Activated CD4-positive, alpha-beta T cell treated with anti-CD3 and anti-CD28 coated beads for 36 hours (primary cell): ENCODE results near the gene PPM1M. TPM values are rescaled to one million over a fixed set of nuclear protein-coding genes. Genes with fewer than 3 reads are reported as not detected.

ENCODE experiments used
- ATAC-seq: fragments of 200-7000 bp; cut with Tn5 transposase; one replicate; pipeline ENCODE4 v1.10.0; 2021; ENCODE audit warnings: mild to moderate bottlenecking, moderate library complexity
- CTCF ChIA-PET: fragments of 350-600 bp; sonication (Branson Sonifier 250); formaldehyde crosslinking; loops from one replicate; lab custom pipeline; 2021; ENCODE audit warnings: antibody characterized with exemption; lab: Charles Lee
- POLR2A ChIA-PET: fragments of 350-600 bp; sonication (Branson Sonifier 250); formaldehyde crosslinking; loops from one replicate; lab custom pipeline; 2021; ENCODE audit warnings: antibody characterized with exemption, inconsistent platforms; lab: Charles Lee
- DNase-seq: peaks from one replicate; pipeline ENCODE4 v3.0.0-alpha.2; 2020
- H3K27ac Mint-ChIP-seq: one replicate; pipeline ENCODE4 v1.8.0; 2021; ENCODE audit warnings: mixed read lengths
- H3K27me3 Mint-ChIP-seq: one replicate; pipeline ENCODE4 v1.8.0; 2021; ENCODE audit warnings: mixed read lengths
- H3K36me3 Mint-ChIP-seq: one replicate; pipeline ENCODE4 v1.8.0; 2021; ENCODE audit warnings: low read depth, mixed read lengths
- H3K4me1 Mint-ChIP-seq: one replicate; pipeline ENCODE4 v1.8.0; 2021; ENCODE audit warnings: mixed read lengths
- H3K4me3 Mint-ChIP-seq: one replicate; pipeline ENCODE4 v1.8.0; 2021; ENCODE audit warnings: mild to moderate bottlenecking, moderate library complexity, mixed read lengths
- H3K9me3 Mint-ChIP-seq: one replicate; pipeline ENCODE4 v1.8.0; 2021; ENCODE audit warnings: low read depth, mixed read lengths
- intact Hi-C, 2 experiments: fragments of 100-400 bp; cut with DNase I in 1 of 2; cut with micrococcal nuclease in 1 of 2; formaldehyde crosslinking; loops; one replicate each; pipeline versions ENCODE4 v1.14.2 to v1.15.1; 2022 to 2024; cut with DNase I, micrococcal nuclease
- total RNA-seq, 2 experiments: library from RNA; stranded (reverse); gene quantifications; one replicate each; pipeline ENCODE4 v1.2.3, GENCODE V29; 2021

PPM1M gene
- total RNA-seq, 2 experiments from 2014 or later: 52.9 to 59.2 TPM

GRCh38 chr3:52246728-52247408 lies 1.3 kb downstream of the PPM1M start:
- ChIA-PET POLR2A (interaction anchor here (0.6 to 3.0 kb wide), 5 partner anchors 7 to 87 kb away, joined by 3 to 15 read pairs (median 4); partner anchors contain the start of gene WDR82), CTCF (interaction anchor here (0.6 to 1.5 kb wide), 4 partner anchors 9 to 26 kb away, joined by 3 to 12 read pairs (median 5); no protein-coding TSS in a partner anchor)
- intact Hi-C loops: no loop called here
- Mint-ChIP-seq H3K9me3 (peaks cover 3% of the 10 kb centered on the region), H3K4me1 (peaks cover 71% of the 10 kb centered on the region), H3K36me3 (peaks cover 59% of the 10 kb centered on the region), H3K4me3 (peak overlapping the region; percentile 85), H3K27me3 (no peaks in the 10 kb centered on the region), H3K27ac (peak overlapping the region; percentile 84)
- peak; percentile 6 for ATAC-seq
- peak; percentile 39 for DNase-seq

- Mint-ChIP-seq H3K4me1 (peaks cover 73% of the 10 kb centered on the region), H3K4me3 (peak overlapping the region; percentile 85), H3K27me3 (no peaks in the 10 kb centered on the region), H3K9me3 (peaks cover 3% of the 10 kb centered on the region), H3K27ac (peak overlapping the region; percentile 84), H3K36me3 (peaks cover 61% of the 10 kb centered on the region)
- DNase-seq (no peak), ATAC-seq (no peak)
- intact Hi-C loops: no loop called here
- CTCF ChIA-PET: interaction anchor here (0.6 to 1.9 kb wide), 6 partner anchors 7 to 70 kb away, joined by 3 to 4 read pairs (median 4); no protein-coding TSS in a partner anchor
- POLR2A ChIA-PET: interaction anchor here (1.0 to 3.0 kb wide), 5 partner anchors 7 to 94 kb away, joined by 3 to 15 read pairs (median 3); partner anchors contain the start of gene WDR82
Measured at GRCh38 chr3:52247409-52248164, 2.0 kb downstream of the PPM1M start.

- Mint-ChIP-seq H3K4me3 (peak overlapping the region; percentile 85), H3K36me3 (peaks cover 66% of the 10 kb centered on the region), H3K4me1 (peaks cover 76% of the 10 kb centered on the region), H3K27ac (peak overlapping the region; percentile 84), H3K9me3 (peaks cover 3% of the 10 kb centered on the region), H3K27me3 (no peaks in the 10 kb centered on the region)
- DNase-seq (no peak), ATAC-seq (no peak)
- ChIA-PET CTCF (interaction anchor here (0.6 to 1.9 kb wide), 6 partner anchors 8 to 29 kb away, joined by 3 to 4 read pairs (median 4); no protein-coding TSS in a partner anchor), POLR2A (interaction anchor here (0.8 to 1.5 kb wide), 6 partner anchors 8 to 95 kb away, joined by 3 to 7 read pairs (median 3); partner anchors contain the start of gene TWF2)
- intact Hi-C loops: no loop called here
Measured at GRCh38 chr3:52248165-52248541, 2.6 kb downstream of the PPM1M start.

DNA sequence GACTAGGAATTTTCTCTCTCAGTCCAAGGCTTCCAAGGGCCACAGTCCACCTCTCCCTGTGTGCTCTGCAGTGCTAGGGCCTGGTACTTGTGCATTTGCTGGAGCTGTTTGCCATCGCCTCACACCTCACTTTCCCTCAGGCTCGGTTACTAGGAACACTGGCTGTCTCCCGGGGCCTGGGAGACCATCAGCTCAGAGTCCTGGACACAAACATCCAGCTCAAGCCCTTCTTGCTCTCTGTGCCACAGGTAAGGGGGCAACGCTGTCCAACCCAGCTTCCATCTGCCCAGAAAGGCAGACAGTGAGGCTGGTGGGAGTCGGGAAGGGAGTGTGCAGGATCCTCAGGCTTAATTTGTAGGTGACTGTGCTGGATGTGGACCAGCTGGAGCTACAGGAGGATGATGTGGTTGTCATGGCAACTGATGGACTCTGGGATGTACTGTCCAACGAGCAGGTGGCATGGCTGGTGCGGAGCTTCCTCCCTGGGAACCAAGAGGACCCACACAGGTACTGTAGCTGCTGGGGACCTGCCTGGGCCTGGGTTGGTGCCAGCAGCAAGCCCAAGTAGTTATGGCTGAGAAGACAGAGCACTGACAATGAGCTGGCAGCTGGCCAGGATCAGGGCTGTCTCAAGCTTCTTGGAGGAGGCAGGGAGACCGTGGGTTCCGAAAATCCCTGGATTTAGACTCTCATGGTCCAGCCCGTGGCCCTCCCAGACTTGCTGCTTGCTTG lies 3.4 kb downstream of the PPM1M start:
- Mint-ChIP-seq H3K9me3 (no peaks in the 10 kb centered on the region), H3K4me1 (peaks cover 76% of the 10 kb centered on the region), H3K36me3 (peaks cover 71% of the 10 kb centered on the region), H3K4me3 (peak overlapping the region; percentile 29), H3K27me3 (no peaks in the 10 kb centered on the region), H3K27ac (peak overlapping the region; percentile 56)
- ChIA-PET CTCF (interaction anchor here (0.6 to 2.2 kb wide), 11 partner anchors 7 to 90 kb away, joined by 3 to 8 read pairs (median 3); partner anchors contain the start of gene WDR82), POLR2A (interaction anchor here (0.5 to 1.5 kb wide), 10 partner anchors 9 to 163 kb away, joined by 3 to 7 read pairs (median 3); partner anchors contain the start of gene TWF2)
- intact Hi-C loops: no loop called here
- DNase-seq: peak; percentile 58
- no peak for ATAC-seq

- Mint-ChIP-seq H3K27me3 (no peaks in the 10 kb centered on the region), H3K9me3 (no peaks in the 10 kb centered on the region), H3K4me1 (peaks cover 76% of the 10 kb centered on the region), H3K36me3 (peaks cover 71% of the 10 kb centered on the region), H3K27ac (peak overlapping the region; percentile 55), H3K4me3 (no peak overlapping the region)
- ATAC-seq: no peak
- intact Hi-C loops: no loop called here
- POLR2A ChIA-PET: interaction anchor here (0.6 to 1.3 kb wide), 3 partner anchors 19 to 29 kb away, joined by 3 to 5 read pairs (median 3); partner anchors contain the start of gene WDR82
- no peak for DNase-seq
- CTCF ChIA-PET: interaction anchor here (0.7 to 2.2 kb wide), 7 partner anchors 8 to 90 kb away, joined by 3 to 8 read pairs (median 4); partner anchors contain the start of gene WDR82
Measured at GRCh38 chr3:52249683-52250082, 4.1 kb downstream of the PPM1M start.

GRCh38 chr3:52250122-52250521 lies 4.6 kb downstream of the PPM1M start:
- H3K27ac Mint-ChIP-seq: peak overlapping the region; percentile 52
- intact Hi-C loops: no loop called here
- CTCF ChIA-PET: interaction anchor here (0.7 to 2.4 kb wide), 9 partner anchors 8 to 89 kb away, joined by 3 to 8 read pairs (median 4); partner anchors contain the start of gene WDR82
- H3K4me3 Mint-ChIP-seq: no peak overlapping the region
- H3K27me3 Mint-ChIP-seq: no peaks in the 10 kb centered on the region
- H3K4me1 Mint-ChIP-seq: peaks cover 76% of the 10 kb centered on the region
- DNase-seq (no peak), ATAC-seq (no peak)
- H3K9me3 Mint-ChIP-seq: no peaks in the 10 kb centered on the region
- H3K36me3 Mint-ChIP-seq: peaks cover 74% of the 10 kb centered on the region
- POLR2A ChIA-PET: interaction anchor here (0.7 to 1.0 kb wide), 2 partner anchors 8 to 29 kb away, joined by 3 read pairs; partner anchors contain the start of gene WDR82

DNA sequence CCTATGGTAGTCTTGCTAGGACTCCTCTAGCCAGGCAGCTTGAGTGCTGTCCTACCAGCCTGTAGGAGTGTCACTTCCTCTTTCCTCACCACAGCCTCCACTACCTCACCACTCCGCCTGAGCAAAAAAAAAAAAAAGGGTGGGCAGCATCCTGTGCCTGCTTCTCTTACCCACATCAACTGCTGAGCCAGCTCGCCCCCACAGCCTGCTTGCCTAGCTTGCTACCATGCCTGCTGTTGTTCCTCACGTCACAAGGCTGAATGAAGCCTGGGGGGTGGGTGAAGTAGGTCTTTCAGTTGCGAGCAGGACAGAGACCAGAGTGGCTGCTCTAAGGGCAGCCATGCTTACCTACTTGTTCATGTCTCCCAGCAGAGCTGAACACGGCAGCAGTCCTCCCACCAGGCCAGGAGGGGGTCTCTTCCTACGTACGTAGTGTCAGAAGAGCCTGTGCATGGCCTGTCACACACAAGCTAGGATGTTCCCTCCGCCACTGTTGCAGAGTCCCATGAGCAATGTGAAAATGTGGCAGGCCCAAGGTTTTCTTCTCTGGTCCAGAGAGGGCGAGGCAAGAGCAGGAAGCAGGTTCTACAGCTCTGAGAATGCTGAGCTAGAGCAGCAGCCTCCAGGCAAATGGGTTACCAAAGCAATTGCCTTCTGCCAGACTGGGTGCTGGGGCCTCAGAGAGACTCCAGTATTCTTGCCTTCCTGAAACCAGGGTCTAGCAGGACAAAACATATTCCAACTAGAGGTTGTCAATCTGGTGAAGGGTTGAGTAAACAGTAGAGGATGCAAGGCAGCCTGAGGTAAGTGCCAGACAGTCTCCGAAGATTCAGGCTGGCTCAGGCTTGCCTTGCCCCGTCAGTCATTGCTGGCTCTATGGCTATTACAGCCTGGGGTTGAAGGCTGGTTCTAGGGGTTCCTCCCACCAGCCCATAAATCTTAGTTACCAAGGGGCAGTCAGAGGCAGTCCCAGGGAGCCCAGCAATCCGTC lies 8.1 kb downstream of the PPM1M start:
- Mint-ChIP-seq H3K4me3 (peak overlapping the region; percentile 64), H3K4me1 (peaks cover 82% of the 10 kb centered on the region), H3K27me3 (no peaks in the 10 kb centered on the region), H3K36me3 (peaks cover 86% of the 10 kb centered on the region), H3K9me3 (no peaks in the 10 kb centered on the region), H3K27ac (peak overlapping the region; percentile 99)
- POLR2A ChIA-PET: interaction anchor here (0.7 to 2.2 kb wide), 9 partner anchors 7 to 280 kb away, joined by 3 to 19 read pairs (median 4); partner anchors contain the start of genes ABHD14B, DUSP7 and WDR82
- intact Hi-C loops: loop anchor here (1.0 kb wide), 4 partner anchors 13 to 25 kb away; partner anchors contain the start of gene WDR82 (in 2 of the 2)
- ATAC-seq: peak; percentile 89
- CTCF ChIA-PET: interaction anchor here (0.6 to 3.4 kb wide), 15 partner anchors 8 to 552 kb away, joined by 3 to 23 read pairs (median 4); partner anchors contain the start of genes TLR9, TWF2 and WDR82
- peak; percentile 92 for DNase-seq

DNA sequence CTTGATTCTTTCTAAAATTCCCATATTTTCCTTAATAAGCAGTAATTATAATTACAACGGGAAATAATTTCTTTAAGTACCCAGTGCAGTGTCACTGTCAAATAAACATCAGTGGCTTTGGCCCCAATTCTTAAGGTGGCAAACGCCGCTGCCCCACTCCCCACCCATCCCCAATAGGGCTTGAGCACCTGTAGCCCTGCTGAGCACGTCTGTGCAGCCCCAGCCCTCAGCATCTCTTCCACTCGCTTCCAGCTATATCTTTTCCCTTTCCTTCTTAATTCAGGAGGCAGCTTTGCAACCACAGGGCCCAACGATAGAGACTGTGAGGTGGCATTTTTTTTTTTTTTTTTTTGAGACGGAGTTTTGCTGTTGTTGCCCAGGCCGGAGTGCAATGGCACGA lies 9.0 kb downstream of the PPM1M start:
- no peak for ATAC-seq
- POLR2A ChIA-PET: interaction anchor here (1.0 to 2.2 kb wide), 2 partner anchors 8 to 23 kb away, joined by 3 to 19 read pairs; partner anchors contain the start of gene WDR82
- peaks cover 87% of the 10 kb centered on the region for H3K36me3 Mint-ChIP-seq

GRCh38 chr3:52256159-52256558 lies 10.6 kb downstream of the PPM1M start:
- ChIA-PET POLR2A (no interaction called here), CTCF (interaction anchor here (1.4 kb wide), 1 partner anchor 20 kb away, joined by 6 read pairs; no protein-coding TSS in a partner anchor)
- peaks cover 90% of the 10 kb centered on the region for H3K36me3 Mint-ChIP-seq
- no peak overlapping the region for H3K4me3 Mint-ChIP-seq
- intact Hi-C loops: no loop called here
- peak overlapping the region; percentile 73 for H3K27ac Mint-ChIP-seq
- ATAC-seq: no peak
- no peaks in the 10 kb centered on the region for H3K9me3 Mint-ChIP-seq
- DNase-seq: no peak
- peaks cover 91% of the 10 kb centered on the region for H3K4me1 Mint-ChIP-seq
- no peaks in the 10 kb centered on the region for H3K27me3 Mint-ChIP-seq

More for the DNA sequence above, 9.0 kb downstream of the PPM1M start:
- no peaks in the 10 kb centered on the region for H3K9me3 Mint-ChIP-seq
- H3K27me3 Mint-ChIP-seq: no peaks in the 10 kb centered on the region
- DNase-seq: no peak
- no peak overlapping the region for H3K4me3 Mint-ChIP-seq
- CTCF ChIA-PET: interaction anchor here (0.6 to 3.4 kb wide), 5 partner anchors 9 to 24 kb away, joined by 3 to 23 read pairs (median 11); partner anchors contain the start of genes TWF2 and WDR82
- peak overlapping the region; percentile 99 for H3K27ac Mint-ChIP-seq
- H3K4me1 Mint-ChIP-seq: peaks cover 89% of the 10 kb centered on the region
- intact Hi-C loops: no loop called here
